Lower lobe of right lung (tissue), 2 donors: Measurements from ENCODE around the gene SDK1. TPM values are rescaled to one million over a fixed set of nuclear protein-coding genes. Genes with fewer than 3 reads are reported as not detected.

Source experiments
- ATAC-seq, 2 donors: fragments of 200-7000 bp; cut with Tn5 transposase; one replicate each; pipeline ENCODE4 v1.9.1; 2020 to 2022; ENCODE audit warnings: mild to moderate bottlenecking in 2 of 2, moderate library complexity in 2 of 2
- DNase-seq: peaks from one replicate; pipeline ENCODE4 v3.0.0-alpha.2; 2020
- H3K27ac ChIP-seq: fragments of 200-600 bp; one replicate; pipeline ENCODE4 v1.8.0; 2022
- H3K27me3 ChIP-seq: fragments of 200-600 bp; one replicate; pipeline ENCODE4 v1.8.0; 2022; ENCODE audit warnings: low read depth
- H3K36me3 ChIP-seq: fragments of 200-600 bp; one replicate; pipeline ENCODE4 v1.8.0; 2022; ENCODE audit warnings: mild to moderate bottlenecking
- H3K4me1 ChIP-seq: fragments of 200-600 bp; one replicate; pipeline ENCODE4 v1.8.0; 2022
- H3K4me3 ChIP-seq: fragments of 200-600 bp; one replicate; pipeline ENCODE4 v1.8.0; 2022; ENCODE audit warnings: mild to moderate bottlenecking
- H3K9me3 ChIP-seq: fragments of 200-600 bp; one replicate; pipeline ENCODE4 v1.8.0; 2022
- intact Hi-C: fragments of 100-400 bp; cut with DNase I; formaldehyde crosslinking; loops from one replicate; pipeline ENCODE4 v1.11.0; 2022
- total RNA-seq: library from RNA; stranded (reverse); fragmentation: NEBNext Ultra II Directional; extraction: Animal tissue kit (Norgen Biotek cat#: 25700); gene quantifications from one replicate; pipeline ENCODE4 v1.2.1, GENCODE V29; 2021
- TF ChIP-seq, protein P1 (sequence below): fragments of 200-600 bp; IDR thresholded peaks from one replicate; pipeline ENCODE4 v1.8.0; 2022; ENCODE audit warnings: antibody characterized with exemption, mild to moderate bottlenecking
- donor health status: DM: no; HTN: yes; CAD: no; lungs with severe emphysema.

SDK1 gene
- total RNA-seq, 1 donor from 2014 or later, result 10.0 TPM

DNA sequence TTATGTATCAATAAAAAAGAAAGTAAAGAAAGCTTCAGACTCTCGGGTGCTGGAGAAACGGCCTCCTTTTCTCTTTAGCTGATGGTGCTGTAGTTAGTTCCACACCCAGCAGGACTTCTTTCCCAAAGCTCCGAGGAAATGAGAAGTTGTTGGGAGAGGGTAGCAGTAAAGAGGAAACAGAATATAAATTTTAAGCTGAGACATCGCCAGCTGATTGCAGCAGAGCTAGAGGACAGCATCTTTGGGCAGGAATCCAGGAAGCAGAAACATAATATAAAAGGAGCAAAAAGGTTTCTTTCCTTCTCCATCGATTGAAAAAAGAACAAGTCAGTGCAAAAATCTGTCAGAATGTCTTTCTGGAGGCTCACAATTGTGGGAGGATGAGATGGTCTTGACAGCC lies 764.1 kb downstream of the SDK1 start:
- no peak for ATAC-seq
- H3K27me3 ChIP-seq, result no peaks in the 10 kb centered on the region
- H3K4me3 ChIP-seq, result no peak overlapping the region
- H3K4me1 ChIP-seq, result no peaks in the 10 kb centered on the region
- H3K36me3 ChIP-seq, result no peaks in the 10 kb centered on the region
- TF ChIP-seq, protein P1, sequence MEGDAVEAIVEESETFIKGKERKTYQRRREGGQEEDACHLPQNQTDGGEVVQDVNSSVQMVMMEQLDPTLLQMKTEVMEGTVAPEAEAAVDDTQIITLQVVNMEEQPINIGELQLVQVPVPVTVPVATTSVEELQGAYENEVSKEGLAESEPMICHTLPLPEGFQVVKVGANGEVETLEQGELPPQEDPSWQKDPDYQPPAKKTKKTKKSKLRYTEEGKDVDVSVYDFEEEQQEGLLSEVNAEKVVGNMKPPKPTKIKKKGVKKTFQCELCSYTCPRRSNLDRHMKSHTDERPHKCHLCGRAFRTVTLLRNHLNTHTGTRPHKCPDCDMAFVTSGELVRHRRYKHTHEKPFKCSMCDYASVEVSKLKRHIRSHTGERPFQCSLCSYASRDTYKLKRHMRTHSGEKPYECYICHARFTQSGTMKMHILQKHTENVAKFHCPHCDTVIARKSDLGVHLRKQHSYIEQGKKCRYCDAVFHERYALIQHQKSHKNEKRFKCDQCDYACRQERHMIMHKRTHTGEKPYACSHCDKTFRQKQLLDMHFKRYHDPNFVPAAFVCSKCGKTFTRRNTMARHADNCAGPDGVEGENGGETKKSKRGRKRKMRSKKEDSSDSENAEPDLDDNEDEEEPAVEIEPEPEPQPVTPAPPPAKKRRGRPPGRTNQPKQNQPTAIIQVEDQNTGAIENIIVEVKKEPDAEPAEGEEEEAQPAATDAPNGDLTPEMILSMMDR, result no peak
- no peak for DNase-seq
- intact Hi-C loops, result no loop called here
- no peaks in the 10 kb centered on the region for H3K9me3 ChIP-seq
- no peak overlapping the region for H3K27ac ChIP-seq

DNA sequence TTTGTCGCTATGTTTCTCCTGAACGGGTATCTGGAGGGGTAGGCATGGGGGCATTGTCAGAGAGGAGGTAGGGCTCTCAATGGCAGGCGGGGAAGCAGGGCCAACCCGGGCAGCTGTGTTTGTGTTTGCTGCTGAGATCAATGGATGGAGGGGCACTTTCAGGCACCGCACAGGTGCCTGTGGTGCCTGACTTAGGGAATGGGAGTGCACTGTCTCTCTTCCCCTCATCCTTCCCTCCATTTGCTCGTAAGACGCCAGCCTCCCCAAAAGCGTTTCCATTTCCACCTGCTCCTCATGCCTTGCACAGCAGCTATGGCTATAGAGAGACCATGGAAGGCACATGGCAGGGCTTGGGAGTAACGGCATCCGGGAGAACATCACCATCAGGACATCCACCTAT lies 765.2 kb downstream of the SDK1 start:
- intact Hi-C loops, result no loop called here
- DNase-seq, result no peak
- H3K4me1 ChIP-seq, result no peaks in the 10 kb centered on the region
- H3K4me3 ChIP-seq, result no peak overlapping the region
- TF ChIP-seq, protein P1, result no peak
- ATAC-seq, result no peak
- H3K27ac ChIP-seq, result no peak overlapping the region
- no peaks in the 10 kb centered on the region for H3K36me3 ChIP-seq
- H3K27me3 ChIP-seq, result no peaks in the 10 kb centered on the region
- H3K9me3 ChIP-seq, result no peaks in the 10 kb centered on the region

DNA sequence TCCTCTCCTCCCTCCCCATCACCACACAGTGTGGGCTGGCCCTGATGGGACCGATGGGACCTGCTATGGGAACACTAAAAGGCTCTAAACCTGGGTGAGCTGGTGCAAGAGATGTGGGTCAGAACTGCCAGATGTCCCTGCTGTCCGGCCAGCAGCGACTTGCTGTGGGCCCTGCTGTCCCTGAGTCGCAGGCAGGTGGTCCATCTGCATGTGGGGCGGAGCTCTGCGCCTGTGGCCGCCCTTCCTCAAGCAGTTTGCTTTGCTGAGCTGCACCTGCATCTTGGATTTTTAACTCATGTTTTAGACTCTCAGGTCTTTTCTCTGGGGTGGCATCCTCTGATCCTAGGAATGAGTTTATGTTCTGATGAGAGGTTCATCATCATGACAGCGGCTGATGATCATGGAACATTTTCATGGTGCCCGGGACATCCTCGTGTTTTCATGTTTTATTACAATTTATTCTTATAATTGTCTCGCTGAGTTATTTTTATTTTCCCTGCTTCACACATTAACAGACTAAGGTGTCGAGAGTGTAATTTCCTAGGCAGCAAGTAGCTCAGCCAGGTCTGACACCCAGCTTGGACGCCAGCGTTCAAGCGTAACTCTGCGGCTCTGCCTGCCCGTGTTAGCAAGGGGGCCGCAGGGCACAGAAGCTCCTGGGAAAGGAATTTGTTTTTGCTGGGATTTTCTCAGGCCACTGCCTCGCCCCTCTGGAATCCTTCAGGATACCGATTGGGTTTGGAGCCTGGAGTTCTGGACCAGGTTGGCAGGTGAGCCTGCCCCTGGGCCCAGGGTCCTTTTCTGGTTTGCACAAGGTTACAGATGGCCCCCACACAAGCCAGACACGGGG lies 765.8 kb downstream of the SDK1 start:
- H3K9me3 ChIP-seq, result no peaks in the 10 kb centered on the region
- H3K4me1 ChIP-seq, result no peaks in the 10 kb centered on the region
- H3K4me3 ChIP-seq, result no peak overlapping the region
- H3K27me3 ChIP-seq, result no peaks in the 10 kb centered on the region
- H3K36me3 ChIP-seq, result no peaks in the 10 kb centered on the region
- intact Hi-C loops, result no loop called here
- DNase-seq (no peak), ATAC-seq (no peak)
- H3K27ac ChIP-seq, result no peak overlapping the region
- TF ChIP-seq, protein P1, result no peak

DNA sequence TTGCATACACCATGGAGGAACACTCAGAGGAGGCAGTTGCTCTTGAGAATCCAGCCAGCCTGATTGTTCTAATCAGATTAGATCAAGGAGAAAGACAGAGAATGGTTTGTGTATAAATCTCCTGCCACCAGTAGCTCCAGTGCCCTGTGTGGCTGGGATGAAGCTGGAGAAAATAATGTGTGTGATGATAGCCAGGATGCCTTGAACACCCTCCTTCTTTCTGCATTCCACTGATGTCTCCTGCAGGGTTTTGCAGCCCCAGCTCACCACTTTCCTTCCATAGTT lies 766.4 kb downstream of the SDK1 start:
- no peaks in the 10 kb centered on the region for H3K9me3 ChIP-seq
- H3K36me3 ChIP-seq, result no peaks in the 10 kb centered on the region
- H3K27me3 ChIP-seq, result no peaks in the 10 kb centered on the region
- no peak overlapping the region for H3K27ac ChIP-seq
- intact Hi-C loops, result no loop called here
- no peaks in the 10 kb centered on the region for H3K4me1 ChIP-seq
- no peak for DNase-seq
- H3K4me3 ChIP-seq, result no peak overlapping the region
- TF ChIP-seq, protein P1, result no peak
- ATAC-seq, result no peak

DNA sequence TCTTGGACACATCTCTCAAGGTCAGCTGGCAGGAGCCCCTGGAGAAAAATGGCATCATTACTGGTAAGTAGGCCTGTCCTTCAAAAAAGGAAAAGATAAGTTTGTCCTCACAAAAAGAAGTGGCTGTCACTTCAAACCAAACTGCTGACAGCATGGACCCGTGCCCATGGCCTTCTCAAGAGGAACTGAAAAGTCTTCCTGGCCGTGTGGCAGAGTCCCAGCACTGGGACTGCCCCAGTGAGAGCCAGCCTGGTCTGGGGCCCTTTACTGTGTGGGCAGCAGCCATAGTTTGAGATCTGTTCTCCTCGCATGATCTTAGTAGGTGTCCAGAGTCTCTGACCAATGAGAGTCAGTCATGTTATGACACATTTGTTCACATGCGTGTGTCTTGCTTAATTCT lies 766.8 kb downstream of the SDK1 start:
- H3K36me3 ChIP-seq, result no peaks in the 10 kb centered on the region
- no peak overlapping the region for H3K27ac ChIP-seq
- DNase-seq (no peak), ATAC-seq (no peak)
- intact Hi-C loops, result no loop called here
- H3K27me3 ChIP-seq, result no peaks in the 10 kb centered on the region
- no peaks in the 10 kb centered on the region for H3K9me3 ChIP-seq
- H3K4me3 ChIP-seq, result no peak overlapping the region
- no peaks in the 10 kb centered on the region for H3K4me1 ChIP-seq
- TF ChIP-seq, protein P1, result no peak
